Activated T-cell treated with anti-CD3 and anti-CD28 coated beads, Interleukin-2, amount 50 U/mL, for 72 hours (primary cell): ENCODE results near the gene IMMP1L. TPM values are rescaled to one million over a fixed set of nuclear protein-coding genes. Genes with fewer than 3 reads are reported as not detected.
A peak's percentile ranks its signal among the peaks of the same experiment; 100 is the strongest.

ENCODE experiments used
- ATAC-seq, 2 donors: fragments of 150-1000 bp; cut with Tn5 transposase; replicated peaks in 1 of 2; 2 replicates each; pipeline ENCODE4 v1.10.0; 2021; ENCODE audit warnings: moderate library complexity in 2 of 2, mild to moderate bottlenecking in 1 of 2
- DNase-seq, 2 donors: peaks; one replicate each; pipeline ENCODE4 v3.0.0; 2021 to 2022; ENCODE audit warnings: mixed read lengths in 1 of 2
- H3K27ac Mint-ChIP-seq: one replicate; pipeline ENCODE4 v1.8.0; 2022; ENCODE audit warnings: mild to moderate bottlenecking, moderate library complexity, mixed read lengths
- H3K27me3 Mint-ChIP-seq: one replicate; pipeline ENCODE4 v1.8.0; 2022; ENCODE audit warnings: low read depth, mixed read lengths
- H3K36me3 Mint-ChIP-seq, 2 donors: one replicate each; pipeline ENCODE4 v1.8.0; 2022; ENCODE audit warnings: mixed read lengths in 2 of 2, mild to moderate bottlenecking in 1 of 2; ENCODE audit not compliant: insufficient read depth in 2 of 2
- H3K4me1 Mint-ChIP-seq: one replicate; pipeline ENCODE4 v1.8.0; 2022; ENCODE audit warnings: low read depth, mixed read lengths
- H3K4me3 Mint-ChIP-seq, 2 donors: one replicate each; pipeline ENCODE4 v1.8.0; 2022; ENCODE audit warnings: mild to moderate bottlenecking in 2 of 2, mixed read lengths in 2 of 2, moderate library complexity in 2 of 2
- H3K9me3 Mint-ChIP-seq, 2 donors: one replicate each; pipeline ENCODE4 v1.8.0; 2022; ENCODE audit warnings: mixed read lengths in 2 of 2
- total RNA-seq, 2 donors: library from RNA; stranded (reverse); gene quantifications; one replicate each; pipeline ENCODE4 v1.2.3, GENCODE V29; 2022

Gene IMMP1L
- total RNA-seq, 2 donors from 2014 or later: 27.0 to 33.3 TPM

DNA sequence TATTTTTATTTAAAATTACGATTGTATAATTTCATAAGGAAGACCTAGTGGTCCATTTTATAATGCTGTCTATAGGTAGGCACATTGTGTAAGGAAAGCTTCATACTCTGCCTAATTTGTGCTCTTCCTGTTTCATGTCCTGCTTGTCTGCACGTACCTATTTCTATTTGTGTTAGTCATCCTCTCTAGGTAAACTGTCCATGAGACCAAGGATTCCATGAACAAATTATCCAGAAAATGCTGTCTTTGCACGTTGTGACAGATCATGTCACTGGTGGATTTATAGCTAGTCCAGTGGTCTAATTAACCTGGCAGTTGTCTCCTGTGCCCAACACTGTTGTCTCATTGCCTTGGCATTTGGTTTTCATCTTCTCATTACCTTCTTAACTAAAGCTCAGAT is 95.1 kb downstream of the IMMP1L start:
- ATAC-seq (no peak), DNase-seq (no peak)
- Mint-ChIP-seq H3K4me1 (peaks cover 4% of the 10 kb centered on the region), H3K36me3 (no peaks in the 10 kb centered on the region), H3K9me3 (no peaks in the 10 kb centered on the region), H3K27ac (no peak overlapping the region), H3K4me3 (no peak overlapping the region), H3K27me3 (no peaks in the 10 kb centered on the region)

DNA sequence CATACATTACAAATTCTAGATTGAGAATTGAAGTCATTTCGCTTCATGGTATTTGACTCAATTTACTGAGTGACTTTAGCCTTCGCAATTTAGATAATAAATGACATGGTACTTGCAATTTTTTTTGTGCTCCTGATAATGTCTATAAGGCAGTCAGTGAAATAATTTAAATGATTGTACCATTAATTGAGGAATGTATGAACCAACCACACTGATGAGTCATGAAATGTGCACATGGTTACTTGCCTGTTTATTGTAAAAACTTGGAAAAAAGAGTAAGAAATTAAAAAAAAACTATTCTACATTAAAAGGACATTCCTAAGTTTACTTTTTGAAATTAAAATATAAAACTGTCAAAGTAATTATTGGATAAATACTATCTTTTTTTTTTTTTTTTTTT is 96.5 kb downstream of the IMMP1L start:
- ATAC-seq (no peak), DNase-seq (no peak)
- no peak overlapping the region for H3K4me3 Mint-ChIP-seq
- no peak overlapping the region for H3K27ac Mint-ChIP-seq
- H3K4me1 Mint-ChIP-seq: peaks cover 4% of the 10 kb centered on the region
- H3K9me3 Mint-ChIP-seq: no peaks in the 10 kb centered on the region
- no peaks in the 10 kb centered on the region for H3K36me3 Mint-ChIP-seq
- H3K27me3 Mint-ChIP-seq: no peaks in the 10 kb centered on the region

DNA sequence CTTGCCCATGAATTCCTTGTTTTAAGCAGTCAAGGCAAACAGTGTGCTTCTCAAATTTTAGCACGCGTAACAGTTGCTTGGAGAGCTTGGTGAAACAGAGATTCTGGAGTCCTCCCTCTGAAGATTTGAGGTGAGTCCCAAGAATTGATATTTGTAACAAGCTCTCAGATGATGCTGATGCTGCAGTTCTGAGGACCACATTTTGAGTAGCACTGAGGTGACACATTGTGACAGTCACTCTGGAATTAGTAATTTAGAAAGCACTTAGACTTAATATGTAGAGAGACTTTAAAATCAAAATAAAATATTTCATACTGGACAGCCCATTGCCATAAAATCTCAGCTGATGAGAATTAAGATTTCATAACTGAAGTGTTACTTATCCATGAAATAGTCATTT is 101.2 kb downstream of the IMMP1L start:
- Mint-ChIP-seq H3K27me3 (no peaks in the 10 kb centered on the region), H3K9me3 (no peaks in the 10 kb centered on the region), H3K4me1 (peaks cover 4% of the 10 kb centered on the region), H3K4me3 (no peak overlapping the region), H3K36me3 (no peaks in the 10 kb centered on the region), H3K27ac (no peak overlapping the region)
- peak; percentile 1 to 3 for DNase-seq
- ATAC-seq: peak; percentile 57 to 86

DNA sequence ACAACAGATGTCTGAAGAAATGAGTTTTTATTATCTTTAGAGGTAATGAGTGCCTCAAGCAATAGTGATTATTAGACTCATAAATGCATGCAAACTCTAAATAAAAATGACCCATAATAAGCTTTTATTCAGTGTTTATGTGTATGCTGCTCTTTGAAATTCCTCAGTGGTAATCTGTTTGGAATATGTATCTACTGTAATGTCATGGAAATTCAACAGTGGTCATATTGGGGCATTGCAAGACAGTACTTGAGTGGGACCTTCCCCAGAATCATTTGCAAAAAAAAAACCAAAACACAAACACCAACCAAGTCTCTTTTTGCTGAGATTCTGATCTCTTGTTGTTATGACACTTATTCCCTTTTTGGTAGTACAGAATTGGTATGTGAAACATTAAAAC is 104.8 kb downstream of the IMMP1L start:
- no peak for DNase-seq
- Mint-ChIP-seq H3K36me3 (peaks cover 4 to 10% of the 10 kb centered on the region in 2 donors), H3K27me3 (no peaks in the 10 kb centered on the region), H3K27ac (no peak overlapping the region), H3K4me3 (no peak overlapping the region), H3K4me1 (no peaks in the 10 kb centered on the region), H3K9me3 (peaks cover 0 to 3% of the 10 kb centered on the region in 2 donors)
- ATAC-seq: no peak

DNA sequence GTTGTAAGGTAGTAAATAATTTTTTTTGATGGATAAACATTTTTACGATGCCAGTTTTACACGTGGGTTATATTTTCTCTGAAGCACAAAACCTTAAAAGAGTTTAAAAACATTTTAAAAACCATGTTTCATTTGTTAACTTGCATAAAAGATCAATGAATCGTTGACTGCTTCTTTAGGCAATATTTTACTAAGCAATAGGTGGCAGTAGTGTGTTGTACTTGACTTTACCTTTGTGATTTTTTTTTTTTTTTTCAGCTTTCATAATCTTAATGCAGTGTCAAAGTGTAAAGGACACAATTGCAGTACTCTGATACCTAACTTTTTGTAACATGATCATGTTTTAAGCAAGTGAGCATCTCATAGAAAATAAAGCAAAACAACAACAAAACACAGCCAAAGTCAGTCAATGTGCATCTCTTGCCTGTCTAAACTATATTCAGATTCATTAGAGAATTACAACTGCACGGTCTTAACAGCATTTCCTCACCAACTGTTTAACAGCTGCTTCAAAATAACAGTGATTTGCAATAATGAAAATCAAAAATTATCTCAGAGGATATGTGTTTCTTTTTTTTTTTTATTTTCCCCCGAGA is 112.1 kb downstream of the IMMP1L start:
- ATAC-seq (no peak), DNase-seq (no peak)
- no peaks in the 10 kb centered on the region for H3K27me3 Mint-ChIP-seq
- peaks cover 0 to 3% of the 10 kb centered on the region in 2 donors for H3K9me3 Mint-ChIP-seq
- peak overlapping the region; percentile 9 for H3K27ac Mint-ChIP-seq
- H3K36me3 Mint-ChIP-seq: peaks cover 4 to 10% of the 10 kb centered on the region in 2 donors
- H3K4me1 Mint-ChIP-seq: no peaks in the 10 kb centered on the region
- H3K4me3 Mint-ChIP-seq: no peak overlapping the region

DNA sequence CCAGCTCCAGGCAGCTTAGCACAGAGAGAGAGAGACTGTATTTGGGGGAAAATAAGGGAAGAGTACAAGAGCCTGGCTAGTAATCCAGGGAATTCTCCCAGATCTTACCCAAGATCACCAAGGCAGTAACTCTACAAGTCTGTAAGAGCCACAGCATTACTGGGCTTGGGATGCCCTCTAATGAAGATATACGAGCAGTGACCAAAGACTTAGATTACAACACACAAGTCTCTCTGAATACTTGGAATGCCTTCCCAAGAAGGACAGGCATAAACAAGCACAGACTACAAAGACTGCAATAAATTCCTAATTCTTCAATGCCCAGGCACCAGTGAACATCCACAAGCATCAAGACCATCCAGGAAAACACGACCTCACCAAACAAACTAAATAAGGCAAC is 122.0 kb downstream of the IMMP1L start:
- Mint-ChIP-seq H3K9me3 (no peaks in the 10 kb centered on the region), H3K4me1 (no peaks in the 10 kb centered on the region), H3K27me3 (no peaks in the 10 kb centered on the region), H3K27ac (no peak overlapping the region), H3K36me3 (peaks cover 0 to 2% of the 10 kb centered on the region in 2 donors), H3K4me3 (no peak overlapping the region)
- ATAC-seq (no peak), DNase-seq (no peak)

DNA sequence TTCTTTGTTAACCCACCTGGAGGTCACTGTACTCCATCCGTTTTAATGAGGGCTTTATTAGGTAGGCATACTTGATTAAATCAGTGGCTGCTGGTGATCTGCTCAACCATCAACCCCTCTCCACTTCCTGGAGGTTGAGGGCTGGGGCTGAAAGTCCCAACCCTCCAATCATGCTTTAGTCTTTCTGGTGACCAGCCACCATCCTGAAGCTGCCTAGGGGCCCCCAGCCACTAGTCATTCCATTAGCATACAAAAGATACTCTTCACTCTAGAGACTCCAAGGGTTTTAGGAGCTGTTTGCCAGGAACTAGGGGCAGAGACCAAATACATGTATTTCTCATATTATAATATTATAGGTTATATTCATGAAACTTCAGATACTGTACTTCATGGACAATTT is 126.3 kb downstream of the IMMP1L start:
- H3K4me1 Mint-ChIP-seq: no peaks in the 10 kb centered on the region
- no peaks in the 10 kb centered on the region for H3K9me3 Mint-ChIP-seq
- H3K27me3 Mint-ChIP-seq: no peaks in the 10 kb centered on the region
- no peak overlapping the region for H3K27ac Mint-ChIP-seq
- no peak for ATAC-seq
- DNase-seq: no peak
- no peak overlapping the region for H3K4me3 Mint-ChIP-seq
- peaks cover 0 to 2% of the 10 kb centered on the region in 2 donors for H3K36me3 Mint-ChIP-seq

Other genes starting within 250 kb of the IMMP1L start
- gene DCDC1, start 139.9 kb downstream of the IMMP1L start, total RNA-seq: under 1 TPM in 1 of 2 donors, not detected in 1; 0.42 TPM
- 10 to 100 TPM; 16.8 to 20.1 TPM for gene DNAJC24, start 139.8 kb downstream of the IMMP1L start, total RNA-seq
- gene ELP4, start 145 bp upstream of the IMMP1L start, total RNA-seq: 10 to 100 TPM; 22.7 to 30.0 TPM